Measurements from ENCODE around the gene CXCR1. TPM values are rescaled to one million over a fixed set of nuclear protein-coding genes. Genes with fewer than 3 reads are reported as not detected.
"Not testable (repeated sequence)": the region's sequence is repeated elsewhere in the genome, so short reads cannot be mapped to it uniquely, and the experiment has no call there.

The CXCR1 gene
- total RNA-seq, 1 donor from 2014 or later: 7.2 TPM

DNA sequence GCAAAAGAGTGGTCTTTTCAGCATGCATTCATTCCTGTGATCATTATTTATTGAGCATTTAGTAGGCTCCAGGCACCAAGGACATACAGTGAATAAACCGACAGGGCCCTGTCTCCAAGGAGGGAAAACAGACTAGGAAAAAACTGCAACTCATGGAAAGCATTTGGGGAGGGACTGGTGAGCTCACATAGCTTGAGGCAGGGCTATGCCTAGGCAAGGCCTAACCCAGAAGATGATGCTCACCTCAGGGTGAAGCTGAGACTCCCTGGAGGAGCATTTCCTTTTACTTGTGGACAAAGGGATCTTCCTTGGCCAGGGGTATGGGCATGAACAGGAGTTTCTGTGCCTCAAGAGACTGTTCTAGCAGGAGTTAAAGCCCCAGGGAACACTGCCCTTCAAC is 3.9 kb downstream of the CXCR1 start:
- no peak for DNase-seq (ENCODE audit: low spot score)

DNA sequence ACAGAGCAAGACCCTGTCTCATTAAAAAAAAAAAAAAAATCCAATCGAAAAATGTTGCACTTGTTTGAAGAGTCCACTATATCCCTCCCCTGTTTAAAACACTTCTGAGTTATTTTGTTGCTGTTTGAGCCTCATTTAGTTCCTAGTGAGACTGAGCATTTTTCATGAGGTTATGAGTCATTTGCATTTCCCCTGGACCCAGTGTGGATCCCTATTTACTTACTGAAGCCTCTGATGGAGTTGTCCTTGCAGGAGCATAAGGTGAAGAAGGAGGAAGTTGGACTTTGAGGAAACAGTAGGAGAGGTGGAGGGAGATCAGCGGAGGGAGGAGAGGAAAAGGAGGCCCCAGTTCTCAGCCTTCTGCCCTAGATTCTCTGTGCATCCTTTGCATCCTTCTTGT is 5.1 kb downstream of the CXCR1 start:
- DNase-seq (ENCODE audit: low spot score): no peak

DNA sequence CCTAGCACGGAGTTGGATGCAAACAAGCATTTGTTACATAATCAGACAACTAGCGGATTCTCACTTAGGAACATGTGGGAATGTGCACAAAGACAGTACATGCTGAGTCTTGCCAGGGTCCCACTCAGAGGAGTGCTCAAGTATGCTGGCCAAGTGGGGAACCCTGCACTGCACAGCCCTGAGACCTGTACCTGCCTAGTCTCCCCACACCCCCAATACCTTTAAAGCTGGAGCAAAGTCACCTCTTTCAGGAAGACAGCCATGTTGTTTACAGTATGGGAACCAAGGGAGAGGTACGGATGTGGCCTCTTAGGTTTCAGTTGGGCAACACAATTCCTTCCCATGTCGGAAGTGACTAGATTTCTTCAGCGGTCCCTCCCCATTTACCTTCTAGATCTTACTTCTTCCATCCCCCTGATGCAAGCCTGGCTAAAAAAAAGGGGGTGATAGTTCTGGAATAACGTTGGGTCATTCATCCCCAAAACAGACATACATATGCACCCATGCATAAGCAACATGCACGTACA is 10.7 kb downstream of the CXCR1 start:
- no peak for DNase-seq (ENCODE audit: low spot score)

DNA sequence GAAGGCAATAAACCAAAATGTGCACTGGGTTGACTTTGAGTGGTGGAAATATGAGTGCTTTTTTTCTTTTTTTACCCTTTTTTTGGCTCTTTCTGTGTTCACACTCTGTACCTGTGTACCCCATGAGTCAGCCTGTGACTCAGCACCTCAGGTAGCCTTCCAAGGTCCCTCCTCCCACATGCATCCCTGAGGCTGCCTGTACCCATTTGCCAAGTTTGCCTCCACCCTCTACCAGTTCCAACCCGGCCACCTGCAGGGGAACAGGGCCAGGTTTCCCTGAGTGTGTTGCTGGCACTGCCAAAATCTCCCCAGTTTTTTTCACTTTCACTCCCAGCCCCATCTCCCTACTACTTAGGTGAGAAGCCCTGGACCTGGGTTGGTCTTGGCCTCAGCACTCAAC is 14.0 kb downstream of the CXCR1 start:
- DNase-seq (ENCODE audit: low spot score): no peak

DNA sequence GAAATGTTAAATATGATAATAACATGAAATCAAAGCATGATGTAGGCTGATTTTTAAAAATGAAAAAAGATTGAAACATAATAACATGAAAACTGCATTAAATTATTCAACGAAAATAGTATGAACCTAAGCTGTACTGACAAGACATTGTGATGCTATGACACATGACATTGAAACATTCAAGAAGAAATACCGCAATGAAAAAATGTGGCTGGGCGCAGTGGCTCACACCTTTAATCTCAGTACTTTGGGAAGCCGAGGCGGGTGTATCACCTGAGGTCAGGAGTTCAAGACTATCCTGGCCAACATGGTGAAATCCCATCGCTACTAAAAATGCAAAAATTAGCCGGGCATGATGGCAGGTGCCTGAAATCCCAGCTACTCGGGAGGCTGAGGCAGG is 14.6 kb downstream of the CXCR1 start:
- DNase-seq (ENCODE audit: low spot score): no peak

DNA sequence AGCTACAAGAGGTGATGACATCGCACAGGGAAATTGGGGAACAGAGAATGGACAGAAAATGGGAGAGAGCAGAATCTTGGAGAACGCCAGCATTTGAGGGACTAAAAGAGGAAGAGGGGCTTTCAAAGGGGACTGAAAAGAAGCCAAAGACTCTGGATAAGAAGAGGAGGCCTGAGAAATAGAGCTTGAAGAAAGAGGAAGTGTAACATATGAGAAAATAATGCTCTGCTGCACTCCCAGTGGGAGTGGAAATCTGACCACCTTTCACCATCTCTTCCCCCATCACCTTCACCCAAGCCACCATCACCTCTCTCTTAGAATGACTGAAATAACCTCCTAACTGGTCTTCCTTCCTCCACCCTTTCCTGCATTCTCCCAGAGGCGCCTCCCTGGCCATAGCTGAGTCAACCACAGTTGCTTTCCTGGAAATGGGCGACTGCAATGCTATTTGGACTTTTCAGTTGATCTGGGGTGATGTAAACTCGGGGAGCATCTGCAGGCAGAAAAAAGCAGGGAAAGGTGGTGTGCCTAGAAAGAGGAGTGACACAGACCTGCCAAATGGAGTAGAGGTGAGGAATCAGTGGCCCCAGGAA is 16.8 kb downstream of the CXCR1 start:
- no peak for DNase-seq (ENCODE audit: low spot score)

DNA sequence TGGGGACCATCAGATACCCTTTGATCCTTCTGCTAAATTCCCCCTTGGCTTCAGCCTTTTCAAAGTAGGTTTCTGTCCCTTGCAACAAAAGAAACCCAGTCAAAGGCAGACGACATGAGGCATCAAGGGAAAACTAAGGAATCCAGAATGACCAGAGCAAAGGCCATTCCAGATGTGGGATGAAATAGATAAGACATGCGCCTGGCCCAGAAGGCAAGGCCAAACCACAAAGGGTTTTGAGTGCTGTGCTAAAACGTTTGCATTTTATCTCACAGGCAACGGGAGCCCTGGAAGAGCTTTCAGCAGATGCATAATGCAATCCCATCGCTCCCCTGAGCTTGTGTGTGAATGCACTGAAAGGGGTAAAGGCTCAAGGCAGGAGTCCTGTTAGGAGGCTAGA is 17.7 kb downstream of the CXCR1 start:
- DNase-seq (ENCODE audit: low spot score): no peak

DNA sequence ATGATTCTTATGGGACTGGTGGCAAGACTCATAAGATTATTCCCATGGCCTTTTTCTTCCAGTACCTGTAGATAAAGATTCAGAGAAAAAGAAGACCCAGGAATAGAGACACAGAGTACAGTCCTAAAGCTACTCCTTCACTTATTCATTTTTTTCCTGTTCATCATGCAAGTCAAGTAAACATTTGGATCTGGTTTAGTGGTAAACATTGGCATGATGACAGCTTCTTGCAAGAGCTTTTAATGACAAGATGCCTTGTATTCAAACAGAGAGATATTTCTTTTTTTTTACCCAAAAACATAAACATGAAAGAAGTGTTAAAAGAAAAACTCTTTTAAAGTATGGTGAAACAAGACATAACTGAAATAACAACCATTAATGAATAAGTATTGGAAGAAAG is 20.7 kb downstream of the CXCR1 start:
- DNase-seq (ENCODE audit: low spot score): no peak

DNA sequence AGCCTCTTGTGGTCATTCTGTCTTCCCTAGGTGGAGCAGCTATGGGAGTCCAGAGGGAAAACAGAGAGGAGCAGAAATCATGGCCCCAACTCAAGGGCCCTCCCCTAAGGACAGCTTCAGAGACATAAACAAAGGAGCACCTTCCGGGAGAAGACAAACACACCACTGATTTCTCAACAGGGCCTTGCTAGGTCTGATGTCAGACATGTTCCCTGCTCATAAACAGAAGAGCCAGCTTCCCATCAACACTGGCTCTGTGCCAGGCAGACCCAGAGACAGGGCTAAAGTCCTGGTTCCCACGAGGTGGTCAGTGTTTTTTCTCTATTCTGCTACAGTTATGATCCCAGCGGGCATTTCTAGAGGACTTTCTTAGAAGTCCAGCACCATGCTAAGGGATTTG is 21.6 kb downstream of the CXCR1 start:
- DNase-seq (ENCODE audit: low spot score): peak; percentile 78

DNA sequence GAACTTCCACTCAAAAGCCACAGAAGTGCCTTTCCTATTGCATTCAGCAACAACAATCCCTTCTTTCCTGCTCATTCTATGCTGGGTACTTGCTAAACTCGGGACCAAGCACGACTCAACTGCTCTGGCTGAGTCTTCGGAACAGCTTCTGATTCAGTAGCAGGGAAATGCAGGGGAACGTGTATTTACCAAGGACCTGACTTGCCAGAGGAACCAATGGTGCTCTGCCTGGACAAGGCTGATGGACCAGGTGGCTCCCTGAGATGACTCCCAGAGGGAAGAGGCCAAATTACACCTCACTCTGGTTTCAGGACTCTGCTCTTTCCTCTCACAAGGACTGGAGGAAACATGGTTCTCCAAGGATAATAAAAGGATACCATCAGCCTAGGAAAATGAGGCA is 28.7 kb downstream of the CXCR1 start:
- no peak for DNase-seq (ENCODE audit: low spot score)

DNA sequence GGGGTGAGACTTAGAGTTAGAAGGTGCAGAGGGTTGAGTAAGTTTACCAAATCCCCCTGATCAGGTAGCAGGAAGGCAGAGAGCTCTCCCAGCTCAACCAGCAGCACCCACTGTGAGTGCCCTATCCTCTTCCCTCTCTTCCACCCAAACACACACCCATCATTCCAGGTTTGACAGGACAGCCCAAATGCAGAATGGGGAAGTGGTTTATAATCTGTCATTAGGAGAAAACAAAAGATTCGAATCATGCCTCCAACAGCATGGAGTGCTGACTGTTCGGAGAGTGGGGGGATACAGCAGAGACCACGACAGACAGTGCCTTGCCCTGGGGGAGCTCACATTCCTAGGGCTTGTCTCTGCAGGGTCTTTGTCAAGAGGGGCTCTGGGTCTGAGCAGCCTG is 29.2 kb downstream of the CXCR1 start:
- DNase-seq (ENCODE audit: low spot score): no peak

DNA sequence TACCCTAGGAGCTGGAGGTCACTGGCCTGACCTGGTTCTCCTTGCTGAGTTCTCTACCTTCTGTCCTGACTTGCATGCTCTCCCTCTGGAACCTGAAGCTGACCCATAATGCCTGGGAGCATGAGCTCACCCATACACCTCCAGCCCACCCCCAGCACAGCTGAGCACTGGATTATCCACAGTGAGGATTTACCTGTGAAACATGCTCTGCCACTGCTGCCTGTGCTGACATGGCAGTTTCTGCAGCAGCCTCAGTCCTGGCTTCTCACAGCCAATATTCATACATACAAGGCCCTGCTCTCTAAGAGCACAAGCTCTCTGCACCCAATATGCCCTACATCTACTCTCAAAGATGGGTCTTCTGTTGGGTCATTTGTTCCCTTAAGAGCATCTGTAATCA is 35.9 kb downstream of the CXCR1 start:
- DNase-seq (ENCODE audit: low spot score): no peak

DNA sequence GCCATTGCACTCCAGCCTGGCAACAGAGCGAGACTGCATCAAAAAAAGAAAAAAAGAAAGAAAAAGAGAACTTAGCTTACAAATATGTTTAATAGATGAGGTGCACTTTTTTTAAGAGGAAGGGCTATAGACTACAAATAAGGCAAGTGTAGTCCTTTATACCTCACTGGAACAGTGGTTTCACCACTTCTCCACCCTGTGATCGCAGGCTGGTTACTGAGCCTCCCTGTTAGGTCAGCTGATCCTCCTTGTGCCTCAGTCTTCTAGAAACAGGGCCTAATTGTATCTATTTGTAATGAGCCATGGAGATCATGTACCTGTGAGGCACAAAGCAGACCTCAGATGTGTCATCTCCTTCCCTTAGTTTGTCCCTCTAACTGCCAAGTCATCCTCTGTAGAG is 36.4 kb downstream of the CXCR1 start:
- no peak for DNase-seq (ENCODE audit: low spot score)

DNA sequence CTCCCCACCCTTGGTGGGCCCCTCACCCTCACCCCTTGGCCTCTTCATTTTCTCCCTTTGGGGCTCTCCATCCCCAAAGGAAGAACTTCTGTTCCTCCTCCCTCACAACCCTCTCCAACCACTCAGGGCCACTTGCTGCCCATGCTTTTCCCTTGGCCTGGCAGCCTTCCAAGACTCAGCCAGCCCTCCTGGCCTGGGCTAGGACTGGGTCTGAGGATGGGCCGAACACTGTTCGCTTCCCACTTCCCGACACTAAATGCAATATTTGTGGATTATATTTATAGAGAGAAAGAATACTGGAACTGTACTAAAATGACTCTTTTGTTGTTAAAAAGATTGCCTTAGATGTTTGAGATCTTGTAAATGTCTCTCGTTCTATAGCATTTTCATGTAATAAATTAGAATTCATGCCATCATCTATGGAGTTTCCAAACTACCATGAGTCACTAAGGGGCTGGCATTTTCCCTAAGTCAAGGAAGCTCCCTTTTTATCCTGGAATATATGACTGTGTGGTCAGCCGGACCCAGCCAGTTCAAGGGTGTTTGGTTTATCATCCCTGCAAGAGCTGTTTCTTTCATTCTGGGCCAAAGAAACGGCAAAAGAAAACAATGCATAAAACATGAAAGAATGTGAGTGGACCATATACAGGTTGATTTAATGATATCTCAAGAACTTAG is 37.2 kb downstream of the CXCR1 start:
- no peak for DNase-seq (ENCODE audit: low spot score)

DNA sequence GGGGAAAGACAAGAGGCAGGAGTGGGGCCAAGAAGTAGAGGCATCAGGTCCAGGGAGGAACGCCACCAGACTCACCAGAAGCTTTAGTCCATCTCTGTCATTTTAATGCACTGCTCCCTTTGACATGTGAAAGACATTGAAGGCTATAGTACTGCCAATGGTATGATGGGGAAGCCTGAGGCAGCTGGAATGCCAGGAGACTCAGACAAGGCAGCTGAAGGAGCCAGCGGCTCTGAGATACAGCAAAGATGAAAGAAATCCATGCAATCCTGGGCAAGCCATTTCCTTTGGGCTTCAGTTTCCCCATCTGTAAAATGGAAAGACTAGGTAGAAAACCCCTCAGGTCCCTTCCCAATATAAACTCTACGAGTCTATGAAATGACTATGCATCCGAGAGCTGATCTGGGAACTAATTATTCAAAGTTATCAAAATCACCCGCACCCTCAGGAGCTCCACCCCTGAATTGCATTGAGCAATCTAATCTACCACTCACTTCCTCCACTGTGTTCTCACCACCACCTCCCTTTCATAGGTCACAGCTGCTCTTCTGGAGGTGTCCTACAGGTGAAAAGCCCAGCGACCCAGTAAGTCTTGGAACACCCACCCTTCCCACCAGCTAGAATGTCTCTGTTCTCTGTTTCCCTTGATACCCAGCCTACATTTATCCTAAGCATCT is 37.8 kb downstream of the CXCR1 start:
- no peak for DNase-seq (ENCODE audit: low spot score)

DNA sequence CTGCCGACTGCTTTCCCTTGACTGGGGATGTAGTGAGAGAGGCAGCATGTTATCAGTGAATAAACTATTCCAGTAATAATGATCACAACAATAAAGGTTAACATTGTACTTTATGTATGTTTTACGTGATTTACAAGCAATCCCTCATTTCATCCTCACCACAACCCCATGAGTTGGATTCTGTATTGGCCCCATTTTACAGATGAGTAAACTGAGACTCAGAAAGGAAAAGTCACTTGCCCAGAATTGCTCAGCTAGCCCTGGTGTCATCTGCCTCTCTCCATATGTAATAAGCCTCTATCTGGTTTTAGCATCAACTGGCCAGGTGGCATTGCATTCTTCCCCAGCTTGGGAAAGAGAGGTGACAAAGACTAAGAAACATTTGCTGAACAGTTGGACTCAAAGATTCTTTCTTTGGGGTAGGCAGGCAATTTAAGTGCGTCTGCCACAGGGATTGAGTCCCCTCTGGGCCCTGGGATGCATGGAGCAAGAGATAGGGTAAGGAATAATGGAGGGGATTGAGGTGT is 38.8 kb downstream of the CXCR1 start:
- no peak for DNase-seq (ENCODE audit: low spot score)

DNA sequence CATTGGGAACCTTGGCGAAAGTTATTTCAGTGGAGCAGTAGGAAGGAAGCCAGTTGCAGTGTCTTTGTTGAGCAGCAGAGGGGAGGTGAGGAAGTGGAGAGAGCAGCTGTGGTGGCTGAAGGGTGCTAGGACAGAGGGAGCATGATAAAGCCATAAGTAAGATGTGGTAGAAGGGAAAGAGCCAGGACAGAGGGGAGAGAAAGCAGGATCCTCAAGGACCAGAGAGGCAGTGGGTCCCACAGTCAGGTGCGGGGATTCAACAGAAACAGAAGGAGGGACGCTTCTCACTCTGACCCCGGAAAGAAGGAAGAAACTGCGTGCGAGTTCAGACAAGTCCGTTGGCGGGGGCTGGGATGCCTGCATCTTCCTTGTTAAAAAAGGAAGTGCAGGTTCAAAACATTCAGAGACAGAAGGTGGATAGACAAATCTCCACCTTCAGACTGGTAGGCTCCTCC is 41.1 kb downstream of the CXCR1 start, which contains the start of gene CXCR2:
TSS of gene CXCR2 (plus strand) at position 403 of the 455 bp plus-strand sequence. CDS start 8,774 bp downstream, outside the sequence.
- DNase-seq (ENCODE audit: low spot score): no peak

DNA sequence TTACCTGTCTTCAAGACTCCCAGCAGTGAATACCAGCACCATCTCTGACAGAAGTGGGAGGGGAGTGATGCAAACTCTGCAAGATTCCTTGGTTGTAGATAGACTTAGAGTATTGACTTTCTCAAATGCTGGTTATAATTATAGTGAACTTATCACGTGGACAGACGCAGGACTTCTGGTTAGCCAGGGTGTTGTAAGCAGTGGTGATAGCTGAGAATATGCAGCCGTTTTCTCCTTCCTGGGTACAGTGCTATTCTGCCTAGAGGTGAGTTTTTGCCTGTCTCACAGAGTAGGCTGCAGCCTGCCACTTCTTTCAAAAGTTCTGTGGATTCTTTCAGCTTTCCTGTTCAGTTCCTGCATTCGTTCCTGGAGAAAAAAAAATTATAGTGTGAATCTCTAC is 41.7 kb downstream of the CXCR1 start:
- no peak for DNase-seq (ENCODE audit: low spot score)

DNA sequence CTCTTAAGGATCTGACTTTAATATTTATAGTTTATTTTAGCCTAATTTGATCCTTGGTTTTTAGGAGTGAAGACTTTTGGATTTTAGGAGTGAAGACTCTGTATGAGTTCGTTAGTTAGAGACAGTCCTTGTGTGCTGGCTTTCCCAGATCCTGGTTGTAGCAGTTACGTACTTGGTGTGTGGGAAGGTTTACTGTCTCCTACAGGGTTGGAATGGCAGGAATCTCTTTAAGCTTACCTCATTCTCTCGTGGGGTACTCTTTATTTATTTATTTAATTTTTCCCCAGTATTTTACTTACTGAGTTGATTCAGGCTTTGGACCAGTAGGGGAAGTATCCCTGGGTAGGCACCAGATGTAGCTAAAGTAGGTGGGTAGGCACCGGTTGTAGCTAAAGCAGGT is 42.8 kb downstream of the CXCR1 start:
- DNase-seq (ENCODE audit: low spot score): no peak

DNA sequence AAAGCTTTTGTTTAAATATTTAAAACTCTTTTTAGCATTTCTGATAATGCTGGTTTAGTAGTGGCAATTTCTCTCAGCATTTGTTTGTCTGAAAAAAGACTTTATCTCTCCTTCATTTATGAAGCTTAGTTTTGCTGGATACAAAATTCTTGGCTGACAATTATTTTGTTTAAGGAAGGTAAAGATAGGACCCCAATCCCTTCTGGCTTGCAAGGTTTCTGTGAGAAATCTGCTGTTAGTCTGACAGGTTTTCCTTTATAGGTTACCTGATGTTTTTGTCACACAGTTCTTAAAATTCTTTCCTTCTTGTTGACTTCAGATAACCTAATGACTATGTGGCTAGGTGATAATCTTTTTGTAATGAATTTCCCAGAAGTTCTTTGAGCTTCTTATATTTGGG is 44.5 kb downstream of the CXCR1 start:
- not testable (repeated sequence) for DNase-seq (ENCODE audit: low spot score)

DNA sequence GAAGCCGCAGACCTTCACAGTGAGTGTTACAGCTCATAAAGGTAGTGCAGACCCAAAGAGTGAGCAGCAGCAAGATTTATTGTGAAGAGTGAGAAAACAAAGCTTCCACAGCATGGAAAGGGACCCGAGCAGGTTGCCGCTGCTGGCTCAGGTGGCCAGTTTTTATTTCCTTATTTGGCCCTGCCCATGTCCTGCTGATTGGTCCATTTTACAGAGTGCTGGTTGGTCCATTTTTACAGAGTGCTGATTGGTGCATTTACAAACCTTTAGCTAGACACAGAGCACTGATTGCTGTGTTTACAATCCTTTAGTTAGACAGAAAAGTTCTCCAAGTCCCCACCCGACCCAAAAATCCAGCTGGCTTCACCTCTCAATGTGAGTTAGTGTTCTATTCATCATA is 45.0 kb downstream of the CXCR1 start:
- not testable (repeated sequence) for DNase-seq (ENCODE audit: low spot score)

Measured in mesenteric fat pad (tissue), 1 donor.